ENCODE measurements around the gene PDLIM1.

The PDLIM1 gene

DNA sequence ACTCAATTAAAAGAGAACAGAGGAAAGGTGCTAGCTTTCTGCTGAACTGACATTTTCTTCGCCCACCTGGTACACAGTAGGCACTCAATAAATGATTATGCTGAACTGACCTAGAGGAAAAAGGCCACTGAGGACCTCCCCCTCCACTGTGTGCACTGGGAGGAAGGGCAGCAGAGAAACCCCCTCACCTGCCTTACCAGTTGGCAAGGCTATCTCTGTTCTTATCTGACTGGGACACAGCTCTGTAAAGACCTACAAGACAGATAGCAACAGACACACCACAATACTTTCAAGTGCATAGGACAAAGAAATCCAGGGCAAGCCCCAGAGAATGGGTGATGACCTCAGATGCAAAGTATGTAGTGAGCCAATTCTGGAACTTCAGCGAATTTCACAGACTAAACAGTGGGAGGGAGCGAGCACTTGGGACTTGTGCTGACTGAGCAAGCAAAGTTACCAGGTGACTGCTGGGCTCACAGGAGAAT is 30.4 kb downstream of the PDLIM1 start:
- no peak for TF ChIP-seq POLR2A (IDR thresholded peaks at IDR 0.05; ENCODE audit: low read length)
- DNase-seq, result peak in 1 of 2 experiments; percentile 39

DNA sequence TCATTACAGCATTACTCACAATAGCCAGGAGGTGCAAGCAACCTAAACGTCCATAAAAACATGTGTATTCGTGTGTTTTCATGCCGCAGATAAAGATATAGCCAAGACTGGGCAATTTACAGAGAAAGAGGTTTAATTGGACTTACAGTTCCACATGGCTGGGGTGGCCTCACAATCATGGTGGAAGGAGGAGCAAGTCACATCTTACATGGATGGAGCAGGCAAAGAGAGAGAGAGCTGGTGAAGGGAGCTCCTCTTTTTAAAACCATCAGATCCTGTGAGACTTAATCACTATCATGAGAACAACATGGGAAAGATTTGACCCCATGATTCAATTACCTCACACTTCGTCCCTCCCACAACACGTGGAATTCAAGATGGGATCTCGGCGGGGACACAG is 33.0 kb downstream of the PDLIM1 start:
- TF ChIP-seq POLR2A (IDR thresholded peaks at IDR 0.05; ENCODE audit: low read length) (no peak), GATA1 (IDR thresholded peaks at IDR 0.05; ENCODE audit: low read depth, low read length) (no peak)
- no peak for DNase-seq

DNA sequence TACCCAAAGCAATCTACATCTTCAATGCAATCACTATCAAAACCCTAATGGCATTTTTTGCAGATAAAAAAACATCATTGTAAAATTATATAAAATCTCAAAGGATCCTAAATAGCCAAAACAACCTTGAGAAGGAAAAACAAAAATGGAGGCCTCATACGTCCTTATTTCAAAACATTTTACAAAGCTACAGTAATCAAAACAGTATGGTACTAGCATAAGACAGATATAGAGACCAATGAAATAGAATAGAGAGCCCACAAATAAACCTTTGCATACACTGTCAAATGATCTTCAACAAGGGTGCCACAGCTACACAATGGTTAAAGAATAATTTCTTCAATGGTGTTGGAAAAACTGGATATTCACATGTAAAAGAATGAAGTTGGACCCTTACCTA is 34.5 kb downstream of the PDLIM1 start:
- TF ChIP-seq GATA1 (IDR thresholded peaks at IDR 0.05; ENCODE audit: low read depth, low read length) (no peak), POLR2A (IDR thresholded peaks at IDR 0.05; ENCODE audit: low read length) (no peak)
- DNase-seq, result no peak

DNA sequence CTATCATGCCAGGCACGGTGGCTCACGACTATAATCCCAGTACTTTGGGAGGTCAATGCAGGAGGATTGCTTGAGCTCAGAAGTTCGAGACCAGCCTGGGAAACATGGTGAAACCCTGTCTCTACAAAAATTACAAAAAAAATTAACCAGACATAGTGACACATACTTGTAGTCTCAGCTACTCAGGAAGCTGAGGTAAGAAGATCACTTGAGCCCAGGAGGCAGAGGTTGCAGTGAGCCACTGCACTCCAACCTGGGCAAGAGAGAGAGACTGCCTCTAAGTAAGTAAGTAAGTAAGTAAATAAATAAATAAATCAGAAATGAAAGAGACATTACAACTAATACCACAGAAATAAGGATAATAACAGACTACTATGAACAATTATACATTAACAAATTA is 36.2 kb downstream of the PDLIM1 start:
- DNase-seq, result no peak

DNA sequence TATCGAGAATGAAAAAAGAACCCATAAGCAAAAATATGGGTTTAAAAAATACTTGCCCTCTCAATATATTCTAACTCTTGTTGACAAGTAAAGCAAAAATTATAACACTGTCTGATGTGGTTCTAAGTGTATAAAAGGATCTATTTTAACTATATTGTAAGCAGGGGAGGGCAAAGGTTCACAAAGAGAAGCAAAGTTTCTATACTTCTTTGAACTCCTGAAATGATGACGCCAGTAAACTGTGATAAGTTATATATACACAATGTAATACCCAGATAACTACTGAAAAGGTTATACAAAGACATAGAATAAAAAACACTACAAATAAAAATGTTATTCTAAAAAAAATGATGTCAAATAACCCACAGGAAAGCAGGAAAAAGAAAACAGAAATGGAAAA is 37.1 kb downstream of the PDLIM1 start:
- no peak for TF ChIP-seq POLR2A (IDR thresholded peaks at IDR 0.05; ENCODE audit: low read length)
- no peak for TF ChIP-seq GATA1 (IDR thresholded peaks at IDR 0.05; ENCODE audit: low read depth, low read length)
- DNase-seq, result no peak

More for the DNA sequence above, 36.2 kb downstream of the PDLIM1 start:
- TF ChIP-seq POLR2A (IDR thresholded peaks at IDR 0.05; ENCODE audit: low read length), result no peak
- TF ChIP-seq GATA1 (IDR thresholded peaks at IDR 0.05; ENCODE audit: low read depth, low read length), result no peak

DNA sequence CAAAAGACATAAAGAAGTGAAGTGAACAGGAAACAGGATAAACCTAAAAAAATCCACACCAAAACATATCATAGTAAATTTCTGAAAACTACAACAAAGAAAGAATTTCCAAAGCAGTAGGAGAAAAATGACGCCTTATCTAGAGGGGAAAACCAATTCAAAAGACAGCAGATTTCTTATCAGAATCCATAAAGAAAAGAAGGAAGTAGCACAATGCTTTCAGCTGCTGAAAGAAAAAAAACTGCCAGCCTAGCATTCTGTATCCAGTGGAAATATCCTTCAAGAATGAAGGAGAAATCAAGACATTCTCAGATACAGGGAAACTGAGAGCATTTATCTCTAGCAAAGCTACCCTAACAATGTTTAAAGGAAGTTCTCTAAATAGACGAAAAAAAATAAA is 37.8 kb downstream of the PDLIM1 start:
- DNase-seq, result no peak
- TF ChIP-seq POLR2A (IDR thresholded peaks at IDR 0.05; ENCODE audit: low read length) (no peak), GATA1 (IDR thresholded peaks at IDR 0.05; ENCODE audit: low read depth, low read length) (no peak)

DNA sequence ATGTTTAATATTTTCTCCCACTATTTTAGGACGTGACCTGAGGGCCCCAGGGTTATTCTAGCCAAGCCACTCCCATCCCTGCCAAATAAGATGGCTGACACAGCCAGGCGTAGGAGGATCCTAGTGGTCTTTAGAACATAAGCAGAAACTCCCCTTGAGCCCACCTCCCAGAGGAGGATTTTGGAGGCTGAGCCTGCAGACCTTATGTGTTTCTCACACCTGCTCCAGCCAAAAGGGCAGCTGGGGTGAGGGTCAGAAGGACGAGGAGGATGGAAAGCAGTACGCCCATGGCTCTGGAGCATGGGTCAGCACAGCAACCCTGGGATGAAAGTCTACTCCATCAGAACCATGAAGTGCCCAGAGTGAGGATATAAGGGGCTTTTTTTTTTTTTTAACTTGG is 39.9 kb downstream of the PDLIM1 start:
- no peak for DNase-seq
- TF ChIP-seq POLR2A (IDR thresholded peaks at IDR 0.05; ENCODE audit: low read length), result no peak
- TF ChIP-seq GATA1 (IDR thresholded peaks at IDR 0.05; ENCODE audit: low read depth, low read length), result no peak

DNA sequence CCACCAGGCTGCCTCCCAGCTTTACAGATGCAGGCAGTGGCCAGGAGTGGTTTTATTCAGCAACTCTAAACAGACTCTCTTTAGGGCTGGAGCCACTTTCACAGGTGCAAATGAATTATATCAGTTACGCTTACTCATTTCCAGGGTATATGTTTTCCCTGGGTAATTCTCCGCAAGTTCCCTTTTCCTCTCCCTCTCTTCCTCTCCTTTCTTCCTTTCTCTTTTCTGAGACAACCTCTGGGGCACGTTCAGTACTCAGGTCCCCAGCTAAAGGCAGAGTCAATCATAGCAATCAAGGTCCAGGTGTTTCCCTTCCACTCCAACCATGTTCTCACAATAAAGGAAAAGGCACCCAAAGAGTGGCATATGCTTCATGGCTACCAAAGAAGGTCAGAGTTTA is 41.3 kb downstream of the PDLIM1 start:
- TF ChIP-seq GATA1 (IDR thresholded peaks at IDR 0.05; ENCODE audit: low read depth, low read length) (no peak), POLR2A (IDR thresholded peaks at IDR 0.05; ENCODE audit: low read length) (no peak)
- no peak for DNase-seq

DNA sequence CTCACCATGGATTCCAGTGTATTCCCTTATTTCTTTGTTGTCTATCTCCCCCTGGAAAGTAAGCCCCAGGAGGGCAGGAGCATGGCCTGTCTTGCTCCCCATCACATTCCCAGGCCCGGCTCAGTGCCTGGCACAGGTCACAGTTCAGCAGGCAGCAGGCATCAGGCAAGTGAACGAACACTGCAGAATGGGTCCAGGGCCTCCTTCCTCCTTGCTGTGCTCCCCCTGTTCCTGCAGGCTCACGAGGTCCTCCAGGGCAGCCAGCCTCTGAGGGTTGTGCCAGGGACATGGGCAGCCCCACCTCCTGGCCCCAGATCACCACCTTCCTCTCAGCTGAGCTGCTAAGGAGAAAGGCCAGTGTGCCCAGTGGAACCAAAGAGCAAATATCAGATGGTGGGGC is 41.8 kb downstream of the PDLIM1 start:
- no peak for DNase-seq

DNA sequence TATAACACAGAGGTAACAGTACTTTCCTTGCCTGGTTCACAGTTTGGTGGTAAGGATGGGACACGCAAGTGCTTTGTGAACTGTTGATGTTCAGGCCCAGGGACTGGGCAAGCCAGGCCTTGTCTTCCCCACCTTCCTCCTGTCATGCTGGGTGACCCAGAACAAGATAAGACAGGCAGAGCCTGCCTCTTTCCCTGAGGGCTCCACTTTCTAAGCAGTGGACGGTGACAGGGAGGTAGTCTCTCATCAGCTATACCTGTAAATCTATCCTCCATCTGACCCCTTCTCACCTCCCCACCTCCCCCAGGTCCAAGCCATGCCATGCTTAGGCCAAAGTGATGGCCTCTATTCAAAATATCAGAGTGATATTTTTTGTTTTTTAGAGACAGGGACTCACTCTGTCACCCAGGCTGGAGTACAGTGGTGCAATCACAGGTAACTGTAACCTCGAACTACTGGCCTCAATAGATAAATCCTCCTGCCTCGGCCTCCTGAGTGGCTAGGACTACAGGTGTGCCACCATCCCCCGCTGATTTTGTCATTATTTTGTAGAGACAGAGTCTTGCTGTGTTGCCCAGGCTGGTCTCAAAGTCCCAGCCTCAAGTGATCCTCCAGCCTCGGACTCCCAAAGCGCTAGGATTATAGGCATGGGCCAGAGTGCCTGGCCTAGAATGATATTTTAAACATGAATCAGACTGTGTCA is 42.8 kb downstream of the PDLIM1 start:
- TF ChIP-seq GATA1 (IDR thresholded peaks at IDR 0.05; ENCODE audit: low read depth, low read length) (no peak), POLR2A (IDR thresholded peaks at IDR 0.05; ENCODE audit: low read length) (no peak)
- DNase-seq, result no peak

More for the DNA sequence above, 41.8 kb downstream of the PDLIM1 start:
- TF ChIP-seq GATA1 (IDR thresholded peaks at IDR 0.05; ENCODE audit: low read depth, low read length), result no peak
- no peak for TF ChIP-seq POLR2A (IDR thresholded peaks at IDR 0.05; ENCODE audit: low read length)

DNA sequence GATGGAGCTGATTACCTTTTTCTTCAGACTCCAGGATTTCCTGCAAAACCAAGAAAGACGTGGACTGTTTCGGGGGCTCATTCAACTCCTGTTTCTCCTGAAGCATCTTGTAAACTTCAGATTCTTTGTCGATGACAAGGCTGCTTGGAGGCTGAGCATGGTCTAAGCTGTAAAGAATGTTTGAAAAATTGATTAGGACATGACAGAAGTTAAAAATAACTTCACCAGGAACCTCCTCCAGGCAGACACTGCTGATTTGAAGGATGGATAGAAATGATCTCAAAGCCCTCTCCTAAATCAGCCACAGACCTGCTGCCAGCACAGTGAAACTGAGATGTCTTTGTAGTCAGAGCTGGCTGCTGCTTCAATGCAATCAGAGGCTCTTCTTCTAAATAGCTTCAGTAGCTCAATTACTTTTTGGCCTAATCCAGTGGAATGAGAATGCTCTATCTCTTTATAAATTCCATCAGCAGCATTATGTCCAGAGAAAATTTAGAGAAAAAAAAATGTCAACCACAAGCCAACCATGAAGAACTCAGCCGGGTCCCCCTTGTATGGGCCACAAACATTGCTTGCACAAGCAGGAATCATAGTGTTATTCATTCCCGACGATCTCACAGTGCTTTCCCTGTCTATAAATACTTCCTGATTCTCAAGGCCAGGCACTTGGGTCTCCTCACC is 43.5 kb downstream of the PDLIM1 start:
- TF ChIP-seq GATA1 (IDR thresholded peaks at IDR 0.05; ENCODE audit: low read depth, low read length), result no peak
- no peak for TF ChIP-seq POLR2A (IDR thresholded peaks at IDR 0.05; ENCODE audit: low read length)
- no peak for DNase-seq

DNA sequence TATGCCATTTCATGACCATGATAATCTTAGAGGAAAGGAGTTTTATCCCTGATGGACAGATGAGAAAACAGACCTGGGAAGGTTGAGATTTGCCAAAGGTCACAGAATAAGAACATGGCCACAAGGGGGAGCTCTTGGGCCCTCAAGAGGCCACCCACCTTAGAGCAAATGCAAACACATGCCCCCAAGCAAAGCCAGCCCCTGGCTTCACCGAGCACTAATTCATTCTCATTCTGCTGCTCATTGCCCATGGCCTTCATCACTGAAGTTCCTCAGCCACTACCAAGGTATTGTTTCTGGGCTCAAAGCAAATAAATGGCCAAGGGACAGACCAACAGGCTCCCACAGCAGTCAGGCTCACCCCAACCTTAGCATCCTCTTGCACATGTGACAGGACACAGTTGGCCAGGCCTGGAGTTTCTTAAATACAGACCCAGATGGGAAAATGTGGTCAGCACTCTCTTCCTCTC is 44.2 kb downstream of the PDLIM1 start:
- DNase-seq, result peak; percentile 72 to 89
- TF ChIP-seq POLR2A (IDR thresholded peaks at IDR 0.05; ENCODE audit: low read length), result no peak
- TF ChIP-seq GATA1 (IDR thresholded peaks at IDR 0.05; ENCODE audit: low read depth, low read length), result no peak

DNA sequence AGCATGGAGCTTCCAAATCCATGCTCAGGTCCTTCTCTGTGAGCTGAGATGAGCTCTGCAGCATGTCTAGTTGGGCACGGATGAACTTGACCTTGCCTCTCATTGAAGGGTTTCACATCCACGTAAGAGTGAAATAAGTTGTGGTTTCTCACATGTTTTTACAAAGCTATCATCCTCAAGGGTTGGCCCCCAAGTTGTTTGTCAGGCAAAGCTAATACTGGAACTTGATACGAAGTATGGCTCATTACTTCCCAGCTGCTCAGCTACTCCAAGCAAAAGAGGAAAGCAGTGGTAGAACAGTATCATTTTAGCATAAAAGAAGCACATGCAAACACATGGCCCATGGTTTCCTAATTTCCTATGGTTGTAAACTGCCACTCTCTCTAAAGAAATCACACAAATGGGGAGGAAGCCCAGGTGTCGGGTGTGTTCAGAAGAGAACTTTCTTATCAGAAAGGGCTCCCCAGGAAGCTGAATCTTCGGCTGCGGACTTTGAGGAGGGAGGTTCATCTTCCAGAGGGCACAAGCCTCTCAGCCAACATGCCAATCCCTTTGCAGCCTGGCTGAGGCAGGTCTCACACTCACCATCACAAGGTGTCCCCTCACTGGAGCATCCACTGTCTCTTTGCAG is 45.3 kb downstream of the PDLIM1 start:
- no peak for DNase-seq
- TF ChIP-seq POLR2A (IDR thresholded peaks at IDR 0.05; ENCODE audit: low read length), result no peak
- no peak for TF ChIP-seq GATA1 (IDR thresholded peaks at IDR 0.05; ENCODE audit: low read depth, low read length)

DNA sequence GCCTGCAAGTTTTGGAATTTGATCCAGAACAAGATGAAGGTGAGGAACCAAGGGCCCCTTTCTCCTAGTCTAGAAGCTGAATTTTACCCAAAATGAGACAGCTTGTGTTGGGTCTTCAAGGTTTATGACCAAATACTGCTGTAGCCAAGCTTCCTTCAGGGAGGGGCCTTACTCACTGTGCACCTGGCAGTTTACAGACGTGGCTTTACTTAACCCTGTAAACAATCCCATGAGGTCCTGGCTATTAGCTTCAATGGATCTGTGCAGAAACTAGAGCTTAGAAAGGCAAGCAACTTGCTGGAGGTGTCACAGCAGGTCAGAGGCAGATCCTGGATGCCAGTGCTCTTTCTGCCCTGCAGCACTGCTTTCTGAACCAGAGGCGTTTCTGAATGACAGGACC is 46.7 kb downstream of the PDLIM1 start:
- TF ChIP-seq GATA1 (IDR thresholded peaks at IDR 0.05; ENCODE audit: low read depth, low read length) (no peak), POLR2A (IDR thresholded peaks at IDR 0.05; ENCODE audit: low read length) (no peak)
- DNase-seq, result no peak

DNA sequence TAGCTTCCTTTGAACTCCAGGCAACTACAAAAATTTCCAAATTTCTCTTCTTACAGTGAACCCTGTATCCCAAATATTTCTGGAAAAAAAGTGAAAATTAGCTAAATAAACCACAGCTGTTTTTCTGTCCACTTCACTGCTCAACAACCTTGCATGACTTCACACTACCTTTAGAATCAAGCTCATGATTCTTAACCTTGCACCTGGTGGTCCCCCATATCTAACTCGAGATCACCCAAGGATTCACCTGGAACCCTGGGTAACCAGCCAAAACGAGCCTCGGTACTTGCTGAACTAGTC is 47.5 kb downstream of the PDLIM1 start:
- no peak for DNase-seq
- TF ChIP-seq GATA1 (IDR thresholded peaks at IDR 0.05; ENCODE audit: low read depth, low read length) (no peak), POLR2A (IDR thresholded peaks at IDR 0.05; ENCODE audit: low read length) (no peak)
